IMR-90 (cell line): Measurements from ENCODE around the gene SNX30.

Experiments
- CEBPB ChIP-seq: IDR thresholded peaks from 2 replicates; pipeline ENCODE4 v1.6.1; 2012; ENCODE audit warnings: low read depth, low read length, improper control_type of control experiment
- CHD1 ChIP-seq: IDR thresholded peaks from 2 replicates; pipeline ENCODE4 v1.6.1; 2012; ENCODE audit warnings: low read depth, low read length, improper control_type of control experiment
- CTCF ChIP-seq: conservative IDR thresholded peaks from 2 replicates; pipeline ENCODE4 v1.5.1; 2012; ENCODE audit warnings: mild to moderate bottlenecking, low read depth, low read length, improper control_type of control experiment
- FOS ChIP-seq: fragments of 150-350 bp; IDR thresholded peaks from 2 replicates; pipeline ENCODE4 v1.6.1; 2016; ENCODE audit warnings: low read depth, low read length
- MAZ ChIP-seq: IDR thresholded peaks from 2 replicates; pipeline ENCODE4 v1.6.1; 2012; ENCODE audit warnings: low read depth, mild to moderate bottlenecking, low read length, improper control_type of control experiment, moderate library complexity, borderline replicate concordance
- MXI1 ChIP-seq: IDR thresholded peaks from 2 replicates; pipeline ENCODE4 v1.6.1; 2012; ENCODE audit warnings: low read depth, mild to moderate bottlenecking, low read length, moderate library complexity, borderline replicate concordance
- NFE2L2 ChIP-seq: fragments of 150-350 bp; IDR thresholded peaks from 2 replicates; pipeline ENCODE4 v1.6.1; 2016; ENCODE audit warnings: low read depth, mild to moderate bottlenecking, low read length
- POLR2A ChIP-seq: IDR thresholded peaks from 2 replicates; pipeline ENCODE4 v1.6.1; 2012; ENCODE audit warnings: mild to moderate bottlenecking, low read depth, low read length
- RCOR1 ChIP-seq: IDR thresholded peaks from 2 replicates; pipeline ENCODE4 v1.6.1; 2012; ENCODE audit warnings: mild to moderate bottlenecking, low read length, improper control_type of control experiment; ENCODE audit not compliant: insufficient replicate concordance
- SMC3 ChIP-seq: fragments of 150-350 bp; IDR thresholded peaks from 2 replicates; pipeline ENCODE4 v1.6.1; 2016; ENCODE audit warnings: low read depth, mild to moderate bottlenecking, antibody characterized with exemption, low read length, moderate library complexity
- USF2 ChIP-seq: fragments of 150-350 bp; IDR thresholded peaks from 2 replicates; pipeline ENCODE4 v1.6.1; 2017; ENCODE audit warnings: mild to moderate bottlenecking, antibody characterized with exemption, low read length, low read depth

- TF ChIP-seq CTCF (no peak), RCOR1 (no peak), FOS (no peak), POLR2A (no peak), CEBPB (no peak), SMC3 (no peak), NFE2L2 (no peak), MXI1 (no peak), MAZ (no peak), CHD1 (no peak), USF2 (no peak)
Measured at GRCh38 chr9:112896131-112896530, 145.6 kb downstream of the SNX30 start.
